Endodermal cell (in vitro differentiated cells): Measurements from ENCODE around the gene SMPDL3A. TPM values are rescaled to one million over a fixed set of nuclear protein-coding genes. Genes with fewer than 3 reads are reported as not detected.

ENCODE experiments used
- DNase-seq: peaks from one replicate; pipeline ENCODE4 v3.0.0-alpha.2; 2017
- H3K27ac ChIP-seq: 2 replicates; pipeline ENCODE4 v1.5.1; 2013; ENCODE audit warnings: mild to moderate bottlenecking, low read depth, low read length, moderate library complexity
- H3K27me3 ChIP-seq: 2 replicates; pipeline ENCODE4 v1.6.1; 2013; ENCODE audit warnings: mild to moderate bottlenecking, low read length, moderate library complexity; ENCODE audit not compliant: insufficient read depth, control insufficient read depth, poor library complexity, severe bottlenecking
- H3K36me3 ChIP-seq: 2 replicates; pipeline ENCODE4 v1.7.0; 2013; ENCODE audit warnings: mild to moderate bottlenecking, low read length, moderate library complexity; ENCODE audit not compliant: control insufficient read depth, insufficient read depth
- H3K4me1 ChIP-seq: one replicate; pipeline ENCODE4 v1.7.0; 2013; ENCODE audit warnings: low read length; ENCODE audit not compliant: control insufficient read depth, insufficient read depth
- H3K4me3 ChIP-seq: 2 replicates; pipeline ENCODE4 v1.5.1; 2013; ENCODE audit warnings: mild to moderate bottlenecking, low read length, moderate library complexity
- H3K9ac ChIP-seq: 2 replicates; pipeline ENCODE4 v1.6.1; 2013; ENCODE audit warnings: mild to moderate bottlenecking, low read length, moderate library complexity; ENCODE audit not compliant: poor library complexity, severe bottlenecking; ENCODE audit errors: extremely low read depth
- H3K9me3 ChIP-seq: 2 replicates; pipeline ENCODE4 v1.6.1; 2013; ENCODE audit warnings: mild to moderate bottlenecking, low read length, moderate library complexity; ENCODE audit not compliant: control insufficient read depth
- H3K27ac Mint-ChIP-seq: 2 replicates; pipeline ENCODE4 v1.8.0; 2020; ENCODE audit warnings: mixed read lengths
- H3K27me3 Mint-ChIP-seq: 2 replicates; pipeline ENCODE4 v1.8.0; 2021; ENCODE audit warnings: mild to moderate bottlenecking, mixed read lengths; ENCODE audit not compliant: insufficient read depth
- H3K36me3 Mint-ChIP-seq: 2 replicates; pipeline ENCODE4 v1.8.0; 2020; ENCODE audit warnings: low read depth, mixed read lengths
- H3K4me1 Mint-ChIP-seq: 2 replicates; pipeline ENCODE4 v1.8.0; 2020; ENCODE audit warnings: mixed read lengths
- H3K4me3 Mint-ChIP-seq: 2 replicates; pipeline ENCODE4 v1.8.0; 2020; ENCODE audit warnings: mild to moderate bottlenecking, moderate library complexity, mixed read lengths
- H3K9me3 Mint-ChIP-seq: 2 replicates; pipeline ENCODE4 v1.8.0; 2020; ENCODE audit warnings: mild to moderate bottlenecking, mixed read lengths
- CTCF ChIP-seq: fragments of 200-600 bp; sonication (generic); conservative IDR thresholded peaks from 2 replicates; pipeline ENCODE4 v1.5.0; 2021; ENCODE audit warnings: antibody characterized with exemption, mild to moderate bottlenecking
- WGBS, 2 experiments: methylation state at CpG; one replicate each; pipeline versions ENCODE4 v1.1.5 to v1.1.7; 2013; ENCODE audit warnings: missing lambda C conversion rate in 2 of 2, mixed read lengths in 1 of 2; ENCODE audit not compliant: insufficient coverage in 1 of 2, insufficient read length in 1 of 2; 5-methylcytosine and 5-hydroxymethylcytosine counted together
- total RNA-seq, 2 donors: library from RNA; stranded (reverse); fragmentation: NEBNext Ultra II Directional in 1 of 2; extraction: Animal tissue kit (Norgen Biotek cat#: 25700) in 1 of 2; gene quantifications; 2 replicates in 1 of 2; 3 replicates in 1 of 2; pipeline ENCODE4 v1.2.1, GENCODE V29; 2021

The SMPDL3A gene
- total RNA-seq, 2 donors from 2014 or later = 2.8 to 3.2 TPM

DNA sequence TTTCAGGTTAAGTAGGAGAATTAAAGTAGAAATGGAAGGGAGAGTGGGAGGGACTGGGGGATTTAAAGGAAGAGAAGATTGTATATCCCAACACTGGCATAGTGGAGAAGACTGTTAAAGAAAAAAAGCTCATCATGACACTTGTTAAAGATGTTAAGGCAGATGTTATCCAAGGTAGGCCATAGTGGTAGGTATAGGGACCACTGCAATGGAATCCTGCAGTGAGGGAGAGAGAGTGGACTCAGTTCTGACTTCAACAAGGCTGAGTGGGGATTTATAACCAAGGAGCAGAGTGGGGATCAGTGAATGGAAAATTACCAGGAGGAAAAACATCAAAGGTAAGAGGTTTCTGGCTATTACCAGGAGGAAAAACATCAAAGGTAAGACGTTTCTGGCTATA, 21.1 kb downstream of the SMPDL3A start:
- H3K9ac ChIP-seq = no peak overlapping the region
- no peaks in the 10 kb centered on the region for H3K9me3 ChIP-seq
- H3K27me3 ChIP-seq = no peaks in the 10 kb centered on the region
- no peaks in the 10 kb centered on the region for H3K36me3 ChIP-seq
- Mint-ChIP-seq H3K4me3 (no peak overlapping the region), H3K36me3 (no peaks in the 10 kb centered on the region), H3K27me3 (no peaks in the 10 kb centered on the region), H3K4me1 (peaks cover 13% of the 10 kb centered on the region), H3K9me3 (no peaks in the 10 kb centered on the region), H3K27ac (no peak overlapping the region)
- no peak for TF ChIP-seq CTCF
- peaks cover 3% of the 10 kb centered on the region for H3K4me1 ChIP-seq
- H3K27ac ChIP-seq = no peak overlapping the region
- DNase-seq = no peak
- no peak overlapping the region for H3K4me3 ChIP-seq
- WGBS, 2 experiments = 79 to 83% methylated on average over 1 of the region's 1 CpG

DNA sequence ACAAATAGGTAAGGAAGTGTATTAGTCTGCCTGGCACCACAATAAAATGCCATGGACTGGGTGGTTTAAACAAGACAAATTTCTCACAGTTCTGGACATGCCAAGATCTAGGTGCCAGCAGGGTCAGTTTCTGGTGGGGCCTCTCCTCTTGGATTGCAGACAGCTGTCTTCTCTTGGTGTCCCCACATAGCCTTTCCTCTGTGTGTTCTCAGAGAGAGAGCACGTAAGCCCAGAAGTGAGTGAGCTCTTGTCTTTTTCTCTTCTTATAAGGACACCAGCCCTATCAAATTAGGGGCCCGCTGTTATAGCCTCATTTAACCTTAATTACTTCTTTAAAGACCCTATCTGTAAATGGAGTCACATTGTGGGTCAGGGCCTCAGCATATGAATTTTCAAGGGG, 28.3 kb downstream of the SMPDL3A start:
- no peaks in the 10 kb centered on the region for H3K36me3 Mint-ChIP-seq

DNA sequence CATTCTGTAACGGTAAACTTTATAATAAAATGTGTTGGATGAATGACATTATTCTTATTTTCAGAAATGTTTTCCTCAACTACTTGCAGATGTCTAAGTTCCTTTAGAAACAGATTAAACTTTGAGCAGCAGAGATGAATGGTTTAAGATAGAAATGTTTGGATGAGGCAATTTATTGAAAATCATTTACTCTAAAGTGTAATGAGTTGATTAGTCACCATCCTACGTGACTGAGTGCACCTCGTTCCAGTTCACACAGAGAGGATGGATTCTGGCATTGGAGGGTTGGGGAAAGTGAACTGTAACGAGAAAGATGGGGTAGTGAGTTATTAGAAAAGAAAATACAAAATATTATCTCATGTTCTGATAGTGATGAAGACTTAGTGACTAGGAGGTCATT, 28.7 kb downstream of the SMPDL3A start:
- no peaks in the 10 kb centered on the region for H3K27me3 Mint-ChIP-seq

More for the DNA sequence above, 28.3 kb downstream of the SMPDL3A start:
- no peak for TF ChIP-seq CTCF
- no peaks in the 10 kb centered on the region for H3K9me3 ChIP-seq
- H3K36me3 ChIP-seq = no peaks in the 10 kb centered on the region
- H3K27ac Mint-ChIP-seq = no peak overlapping the region
- H3K4me3 Mint-ChIP-seq = no peak overlapping the region
- H3K27me3 Mint-ChIP-seq = no peaks in the 10 kb centered on the region
- no peaks in the 10 kb centered on the region for H3K9me3 Mint-ChIP-seq
- peaks cover 4% of the 10 kb centered on the region for H3K4me1 Mint-ChIP-seq
- no peak for DNase-seq
- H3K9ac ChIP-seq = no peak overlapping the region
- H3K27ac ChIP-seq = no peak overlapping the region
- no peak overlapping the region for H3K4me3 ChIP-seq
- no peaks in the 10 kb centered on the region for H3K4me1 ChIP-seq
- H3K27me3 ChIP-seq = no peaks in the 10 kb centered on the region
- WGBS, 2 experiments = 59% methylated on average over 2 of the region's 2 CpGs; no CpG with 5 or more reads in 1 of the 2 experiments

More for the DNA sequence above, 28.7 kb downstream of the SMPDL3A start:
- Histone ChIP-seq H3K9ac (no peak overlapping the region), H3K4me1 (no peaks in the 10 kb centered on the region), H3K27ac (no peak overlapping the region), H3K27me3 (no peaks in the 10 kb centered on the region), H3K36me3 (no peaks in the 10 kb centered on the region), H3K4me3 (no peak overlapping the region), H3K9me3 (no peaks in the 10 kb centered on the region)
- H3K4me1 Mint-ChIP-seq = peaks cover 4% of the 10 kb centered on the region
- H3K4me3 Mint-ChIP-seq = no peak overlapping the region
- no peak for DNase-seq
- no peak overlapping the region for H3K27ac Mint-ChIP-seq
- H3K9me3 Mint-ChIP-seq = no peaks in the 10 kb centered on the region
- 80% methylated on average over 4 of the region's 4 CpGs; no CpG with 5 or more reads in 1 of the 2 experiments for WGBS, 2 experiments
- TF ChIP-seq CTCF = no peak
- no peaks in the 10 kb centered on the region for H3K36me3 Mint-ChIP-seq
